NOMO-1 treated with dmso at 0.1 percent for 144 hours (cell line): Measurements from ENCODE around the gene MUC4.
"Not testable (repeated sequence)": the region's sequence is repeated elsewhere in the genome, so short reads cannot be mapped to it uniquely, and the experiment has no call there.

ENCODE experiments used
- DNase-seq: peaks from one replicate; lab custom pipeline; 2025; ENCODE audit not compliant: unreplicated experiment; lab: John Stamatoyannopoulos, UW

MUC4 gene

GRCh38 chr3:195762249-195762585, 49.5 kb downstream of the MUC4 start:
- no peak for DNase-seq

DNA sequence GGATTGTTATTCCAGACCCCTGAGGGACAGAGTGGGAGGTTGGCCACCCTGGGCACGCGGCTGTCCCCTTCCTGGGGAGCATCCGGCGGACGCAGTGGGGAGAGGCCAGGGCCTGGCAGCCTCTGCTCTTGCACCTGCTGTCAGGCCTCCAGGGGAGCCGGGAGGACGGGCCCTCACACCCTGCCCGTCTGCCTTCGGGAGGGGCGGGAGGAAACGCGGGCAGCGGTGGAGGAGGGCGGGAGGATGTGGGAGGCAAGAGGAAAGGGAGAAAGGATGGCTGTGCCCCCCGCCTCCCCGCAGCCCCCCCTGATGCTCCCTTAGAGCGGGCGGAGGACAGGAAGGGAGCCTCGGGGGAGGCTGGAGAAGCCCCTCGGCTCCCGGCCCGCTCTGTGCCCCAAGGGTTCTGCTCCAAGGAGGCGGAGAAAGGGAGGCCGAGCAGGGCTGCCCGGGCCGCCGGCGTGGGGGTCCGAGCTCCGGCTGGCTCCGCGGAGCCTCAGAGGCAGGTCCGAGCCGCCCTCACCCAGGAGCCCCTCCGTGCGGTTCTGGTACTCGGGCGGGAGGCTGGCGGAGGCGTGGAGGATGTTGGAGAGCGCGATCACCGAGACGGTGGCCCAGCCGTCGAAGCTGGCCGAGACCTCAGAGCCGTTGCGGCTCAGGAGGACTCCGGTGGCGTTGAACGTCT, 50.0 kb downstream of the MUC4 start:
- no peak for DNase-seq

- no peak for DNase-seq
Observed at GRCh38 chr3:195761123-195761566, 50.6 kb downstream of the MUC4 start.

DNA sequence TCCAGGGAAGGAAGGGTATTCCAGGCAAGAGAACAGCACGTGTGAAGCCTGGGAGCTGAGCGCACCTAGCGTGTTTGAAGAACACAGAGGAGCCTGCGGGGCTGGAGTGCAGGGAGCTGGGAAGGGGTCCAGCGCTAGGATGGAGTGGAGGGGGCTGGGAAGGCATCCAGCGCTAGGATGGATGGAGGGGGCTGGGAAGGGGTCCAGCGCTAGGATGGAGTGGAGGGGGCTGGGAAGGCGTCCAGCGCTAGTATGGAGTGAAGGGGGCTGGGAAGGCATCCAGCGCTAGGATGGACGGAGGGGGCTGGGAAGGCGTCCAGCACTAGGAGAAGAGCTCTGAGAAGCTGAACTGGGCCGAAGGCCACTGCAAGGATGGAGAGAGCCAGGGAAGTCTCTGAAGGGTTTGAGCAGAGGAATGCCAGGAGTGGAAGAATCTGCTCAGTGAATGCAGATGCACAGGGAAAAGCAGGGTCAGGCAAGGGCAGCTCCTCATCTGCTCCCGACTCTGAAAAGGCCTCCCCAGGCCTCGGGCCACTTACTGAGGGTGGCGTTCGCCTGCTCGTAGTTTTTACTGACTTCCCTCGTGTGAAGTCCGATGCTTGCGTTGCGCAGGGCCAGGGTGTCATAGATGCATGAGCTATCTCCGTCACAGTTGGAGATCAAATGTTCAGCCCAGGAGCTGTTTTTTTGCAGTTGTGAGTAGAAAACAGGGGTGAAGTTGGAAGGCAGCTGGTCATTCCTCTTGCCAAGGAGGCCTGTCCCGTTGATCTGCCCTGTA, 51.2 kb downstream of the MUC4 start:
- DNase-seq = no peak

DNA sequence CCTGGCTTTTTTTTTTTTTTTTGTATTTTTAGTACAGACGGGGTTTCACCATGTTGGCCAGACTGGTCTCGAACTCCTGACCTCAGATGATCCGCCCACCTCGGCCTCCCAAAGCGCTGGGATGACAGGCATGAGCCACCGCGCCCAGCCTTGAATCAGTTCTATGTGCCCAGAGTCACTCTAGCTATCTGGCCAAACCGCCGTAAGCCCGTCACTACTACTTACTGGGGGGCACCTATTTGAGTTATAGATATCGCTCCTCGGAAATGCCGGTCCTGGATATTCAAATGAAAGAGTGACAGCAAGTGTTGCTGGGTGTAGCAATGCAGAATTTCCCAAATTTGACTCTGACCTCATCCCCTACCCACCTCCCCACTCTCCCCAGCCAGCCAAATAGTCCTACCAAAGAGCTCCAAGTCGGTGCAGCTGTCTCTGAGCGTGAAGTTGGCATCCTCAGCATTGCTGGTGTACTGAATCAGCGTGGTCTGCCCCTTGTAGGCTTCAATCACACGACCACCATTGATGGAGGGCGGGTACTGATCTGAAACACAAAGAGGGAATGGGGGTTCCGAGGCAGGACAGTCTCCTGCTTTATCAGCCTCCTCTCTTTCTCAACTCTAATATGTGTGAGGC, 52.9 kb downstream of the MUC4 start:
- no peak for DNase-seq

- DNase-seq = no peak
Observed at GRCh38 chr3:195757827-195758226, 53.9 kb downstream of the MUC4 start.

DNA sequence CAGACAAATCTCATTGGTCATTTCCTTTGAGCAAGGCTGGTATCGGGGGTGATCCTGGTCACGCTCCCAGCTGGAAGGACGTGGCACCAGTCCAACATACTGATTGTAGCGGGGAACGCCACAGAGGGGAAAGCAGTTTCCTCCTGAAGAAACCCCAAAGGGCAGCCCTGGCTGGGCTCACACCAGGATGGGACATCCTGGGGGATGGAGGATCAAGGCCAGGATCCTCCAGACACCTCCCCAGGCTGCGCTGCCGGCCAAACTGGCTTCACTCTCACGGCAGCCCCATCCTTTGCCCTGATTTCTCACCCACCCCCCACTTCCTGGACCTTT, 54.3 kb downstream of the MUC4 start:
- DNase-seq = no peak

DNA sequence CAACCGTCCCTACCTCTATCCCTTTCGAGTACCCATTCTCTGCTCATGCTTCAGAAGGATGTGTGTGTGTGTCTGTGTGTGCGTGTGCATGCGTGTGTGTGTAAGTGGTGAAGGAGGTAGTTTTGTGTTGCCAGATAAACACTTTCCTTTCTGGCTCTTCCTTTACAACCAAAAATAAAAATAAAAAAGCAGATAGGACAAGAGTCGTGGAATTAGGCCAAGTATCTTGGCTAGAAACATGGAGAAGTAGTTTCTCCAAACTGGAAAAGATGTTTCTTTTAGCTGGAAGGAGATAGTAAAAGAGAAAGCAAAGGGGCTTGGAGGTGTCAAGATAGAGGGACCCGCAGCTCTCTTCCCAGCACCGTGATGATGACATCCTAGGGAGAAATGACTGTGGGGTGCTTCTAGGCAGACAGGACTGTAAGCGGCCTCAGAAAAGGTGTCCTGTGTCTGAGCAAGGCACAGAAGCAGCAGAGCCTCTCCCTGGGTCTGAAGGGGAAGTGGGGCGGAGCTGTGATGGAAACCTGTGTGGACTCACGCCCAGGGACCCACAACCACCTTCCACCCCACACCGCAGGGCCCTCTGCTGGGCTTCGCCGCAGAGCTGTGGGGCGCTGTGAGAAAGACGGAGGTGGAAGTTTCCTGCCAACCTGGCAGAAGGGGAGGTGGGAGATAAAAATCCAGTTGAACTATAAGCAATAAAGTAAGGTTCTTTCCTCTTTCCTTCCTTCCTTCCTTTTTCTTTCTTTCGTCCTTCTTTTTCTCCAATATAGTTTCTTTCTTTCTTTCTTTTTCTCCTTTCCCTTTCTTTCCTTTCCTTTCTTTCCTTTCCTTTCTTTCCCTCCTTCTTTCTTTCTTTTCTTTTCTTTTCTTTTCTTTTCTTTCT, 55.7 kb downstream of the MUC4 start:
- DNase-seq = no peak

GRCh38 chr3:195755391-195755790, 56.3 kb downstream of the MUC4 start:
- no peak for DNase-seq

GRCh38 chr3:195754906-195755305, 56.8 kb downstream of the MUC4 start:
- DNase-seq = no peak

GRCh38 chr3:195754141-195754540, 57.6 kb downstream of the MUC4 start:
- DNase-seq = no peak

DNA sequence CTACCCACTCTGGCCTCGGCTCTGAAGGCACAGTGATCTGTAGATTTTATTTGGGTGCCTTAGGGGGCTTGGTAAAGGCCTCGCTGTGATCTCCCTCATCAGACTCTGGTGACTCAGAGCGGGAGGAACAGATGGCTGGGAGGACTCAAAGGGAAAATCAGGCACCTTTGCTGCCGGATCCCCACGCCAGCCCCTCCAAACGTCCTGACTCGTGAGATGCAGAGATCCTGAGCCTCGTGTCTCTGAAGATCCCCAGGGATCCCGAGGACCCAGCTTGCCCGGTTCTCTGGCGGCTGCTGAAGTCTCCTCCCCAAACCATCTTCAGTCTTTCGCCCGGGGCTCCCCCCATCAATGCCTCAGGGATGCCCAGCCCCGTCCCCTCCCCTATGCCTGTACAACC, 58.1 kb downstream of the MUC4 start:
- DNase-seq = no peak

DNA sequence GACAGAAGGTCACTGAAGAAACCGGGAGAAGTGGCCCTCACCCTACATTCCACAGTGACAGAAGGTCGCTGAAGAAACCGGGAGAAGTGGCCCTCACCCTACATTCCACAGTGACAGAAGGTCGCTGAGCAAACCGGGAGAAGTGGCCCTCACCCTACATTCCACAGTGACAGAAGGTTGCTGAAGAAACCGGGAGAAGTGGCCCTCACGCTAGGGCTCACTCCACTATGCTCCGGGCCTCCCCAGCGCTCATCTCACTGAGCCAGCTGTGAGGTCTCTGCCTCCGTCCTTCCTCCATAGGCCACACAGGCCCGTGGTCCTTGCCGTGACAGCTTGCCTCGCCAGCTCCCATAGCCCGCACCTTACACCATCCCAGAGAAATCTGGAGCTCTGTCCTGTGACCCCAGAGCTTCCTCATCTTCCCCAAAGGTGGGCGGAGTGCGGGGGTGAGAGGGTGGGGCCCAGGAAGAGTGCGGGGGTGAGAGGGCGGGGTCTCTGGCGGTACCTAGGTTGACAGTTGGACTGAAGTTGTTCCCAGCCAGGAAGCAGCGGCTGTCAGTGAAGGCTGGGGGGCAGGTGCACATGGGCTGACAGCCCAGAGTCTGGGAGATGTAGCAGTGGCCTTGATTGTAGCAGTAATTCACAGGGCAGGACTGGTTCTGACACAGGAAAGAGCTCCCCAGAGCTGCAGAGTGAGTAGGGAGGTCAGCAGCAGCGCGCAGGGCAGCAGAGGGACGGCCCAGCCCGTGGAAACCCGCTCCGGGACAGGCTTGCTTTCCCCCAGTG, 59.0 kb downstream of the MUC4 start:
- DNase-seq = no peak

DNA sequence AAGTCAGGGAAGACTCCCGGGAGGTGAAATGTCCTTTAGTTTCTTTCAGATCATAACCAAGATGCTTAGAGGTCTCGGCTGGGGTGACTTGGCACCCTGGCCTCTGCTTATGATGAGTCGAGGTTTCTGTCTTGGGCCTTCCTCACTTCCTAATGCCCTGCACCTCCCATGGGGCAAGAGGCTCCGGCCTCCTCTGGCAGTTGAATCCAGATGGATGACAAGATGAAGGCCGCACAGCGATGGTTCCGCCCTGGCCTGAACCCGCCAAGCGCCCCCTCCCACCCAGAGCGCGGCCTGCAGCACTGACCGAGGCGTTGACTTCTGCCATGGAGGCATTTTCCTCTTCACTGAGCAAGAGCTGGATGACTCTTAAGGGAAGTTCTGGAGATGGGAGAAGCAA, 59.7 kb downstream of the MUC4 start:
- DNase-seq = no peak

DNA sequence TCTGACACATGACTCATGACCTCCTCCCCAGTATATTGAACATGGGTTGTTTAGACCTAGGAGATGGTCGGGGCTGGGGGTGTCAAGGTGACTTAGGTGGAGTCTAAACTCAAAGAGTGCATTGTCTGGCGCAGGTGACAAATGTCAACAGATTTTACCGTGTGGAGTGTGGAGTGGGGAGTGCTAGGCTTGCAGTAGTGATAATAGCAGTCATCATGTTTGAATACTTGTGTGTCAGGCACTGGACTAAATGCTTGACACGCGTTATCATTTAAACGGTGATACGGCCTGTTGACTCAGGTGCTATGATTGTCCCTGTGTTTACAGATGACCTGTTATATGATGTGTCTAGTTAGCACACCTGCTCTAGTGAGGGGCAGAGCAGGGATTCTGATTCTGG, 60.2 kb downstream of the MUC4 start:
- DNase-seq = no peak

DNA sequence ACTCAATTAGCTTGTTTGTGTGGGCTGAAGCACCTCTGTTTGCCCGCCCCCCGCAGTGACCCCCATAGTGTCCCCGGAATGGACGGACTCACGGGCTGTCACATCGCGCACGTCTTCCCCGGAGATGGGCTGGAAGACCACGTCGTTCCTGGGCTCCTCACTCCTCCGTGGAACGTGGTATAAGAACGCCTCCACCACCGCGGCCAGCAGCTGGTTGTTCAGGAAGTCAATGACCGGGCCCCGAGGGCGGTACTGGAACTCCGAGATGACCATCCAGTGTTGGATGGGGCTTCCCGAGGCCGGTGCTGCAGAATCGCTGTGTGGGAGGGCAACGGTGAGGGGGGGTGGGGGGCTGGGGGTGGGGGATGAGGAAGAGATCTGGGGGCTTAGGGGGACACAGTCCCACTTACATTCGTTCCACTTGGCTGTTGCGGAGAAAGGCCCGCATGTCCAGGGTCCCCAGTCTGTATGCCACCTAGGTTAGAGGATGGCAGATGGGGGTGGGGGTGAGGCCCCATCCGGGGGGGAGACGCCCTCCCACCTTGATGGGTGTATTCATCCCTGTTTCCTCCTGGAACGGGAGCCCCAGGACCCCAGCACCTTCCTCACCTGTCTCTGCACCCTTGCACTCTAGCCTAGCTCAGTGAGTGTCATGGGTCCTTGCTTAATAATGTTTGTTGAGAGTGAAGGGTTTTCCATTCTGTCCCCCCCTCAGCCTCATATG, 60.8 kb downstream of the MUC4 start:
- DNase-seq = no peak

- not testable (repeated sequence) for DNase-seq
Observed at GRCh38 chr3:195749101-195749500, 62.6 kb downstream of the MUC4 start.

- no peak for DNase-seq
Observed at GRCh38 chr3:195748661-195749060, 63.1 kb downstream of the MUC4 start.

GRCh38 chr3:195746751-195747150, 65.0 kb downstream of the MUC4 start:
- DNase-seq = no peak

GRCh38 chr3:195746346-195746745, 65.4 kb downstream of the MUC4 start:
- DNase-seq = no peak
